ENCODE measurements around the gene EXD1. TPM values are rescaled to one million over a fixed set of nuclear protein-coding genes. Genes with fewer than 3 reads are reported as not detected.

Gene EXD1
- total RNA-seq, 4 donors from 2014 or later: not detected

DNA sequence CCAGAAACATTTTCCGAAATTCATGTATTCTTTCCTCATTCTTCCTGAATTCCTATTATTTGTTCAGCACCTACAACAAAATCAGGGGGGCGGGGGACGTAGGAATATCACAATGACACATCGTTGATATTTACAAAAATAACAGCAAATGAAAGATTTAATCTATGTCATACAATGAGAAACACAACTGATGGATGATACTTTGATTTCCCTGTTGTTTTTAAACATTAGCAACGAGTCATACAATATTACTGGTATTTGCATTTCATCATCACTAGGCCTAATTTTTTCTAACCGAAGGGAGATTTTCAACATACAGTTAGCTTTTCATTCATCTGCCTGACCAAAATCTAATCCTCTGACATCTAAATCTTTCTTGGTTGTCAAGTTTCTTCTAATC, 69.2 kb downstream of the EXD1 start:
- 57 to 62% methylated on average over 5 to 6 of the region's 6 CpGs for WGBS, 2 donors (ENCODE audit: low coverage in 1 of 2)
- Histone ChIP-seq H3K4me3 (no peak overlapping the region), H3K27me3 (peaks cover 5% of the 10 kb centered on the region), H3K27ac (no peak overlapping the region), H3K9me3 (no peaks in the 10 kb centered on the region), H3K36me3 (no peaks in the 10 kb centered on the region), H3K4me1 (no peaks in the 10 kb centered on the region)
- TF ChIP-seq POLR2AphosphoS5 (IDR thresholded peaks at IDR 0.05): no peak
- no peak for TF ChIP-seq POLR2A (IDR thresholded peaks at IDR 0.05)
- no peak for TF ChIP-seq EP300 (IDR thresholded peaks at IDR 0.05)
- no peak for TF ChIP-seq CTCF (IDR thresholded peaks at IDR 0.05)
- no peak for ATAC-seq

GRCh38 chr15:41160639-41161315, 69.8 kb downstream of the EXD1 start:
- Histone ChIP-seq H3K36me3 (no peaks in the 10 kb centered on the region), H3K4me3 (no peak overlapping the region), H3K27me3 (peaks cover 5% of the 10 kb centered on the region), H3K9me3 (no peaks in the 10 kb centered on the region), H3K27ac (no peak overlapping the region), H3K4me1 (no peaks in the 10 kb centered on the region)
- 75 to 84% methylated on average over 8 to 15 of the region's 15 CpGs for WGBS, 2 donors (ENCODE audit: low coverage in 1 of 2)
- no peak for ATAC-seq
- TF ChIP-seq POLR2AphosphoS5 (IDR thresholded peaks at IDR 0.05): no peak
- no peak for TF ChIP-seq EP300 (IDR thresholded peaks at IDR 0.05)
- TF ChIP-seq POLR2A (IDR thresholded peaks at IDR 0.05): no peak
- TF ChIP-seq CTCF (IDR thresholded peaks at IDR 0.05): no peak

GRCh38 chr15:41154412-41154811, 76.1 kb downstream of the EXD1 start:
- WGBS, 2 donors (ENCODE audit: low coverage in 1 of 2): 64 to 71% methylated on average over 2 of the region's 2 CpGs
- no peaks in the 10 kb centered on the region for H3K36me3 ChIP-seq
- no peak for TF ChIP-seq EP300 (IDR thresholded peaks at IDR 0.05)
- no peak for TF ChIP-seq CTCF (IDR thresholded peaks at IDR 0.05)
- TF ChIP-seq POLR2AphosphoS5 (IDR thresholded peaks at IDR 0.05): no peak
- no peak for TF ChIP-seq POLR2A (IDR thresholded peaks at IDR 0.05)
- H3K4me1 ChIP-seq: no peaks in the 10 kb centered on the region
- no peak overlapping the region for H3K27ac ChIP-seq
- ATAC-seq: no peak
- no peaks in the 10 kb centered on the region for H3K9me3 ChIP-seq
- no peak overlapping the region for H3K4me3 ChIP-seq
- H3K27me3 ChIP-seq: peaks cover 4% of the 10 kb centered on the region

GRCh38 chr15:41153733-41154132, 76.8 kb downstream of the EXD1 start:
- H3K27me3 ChIP-seq: peaks cover 4% of the 10 kb centered on the region
- ATAC-seq: no peak
- WGBS, 2 donors (ENCODE audit: low coverage in 1 of 2): 95% methylated on average over 5 of the region's 5 CpGs; no CpG with 5 or more reads in 1 of the 2 donors
- TF ChIP-seq POLR2A (IDR thresholded peaks at IDR 0.05): no peak
- TF ChIP-seq EP300 (IDR thresholded peaks at IDR 0.05): no peak
- no peak for TF ChIP-seq POLR2AphosphoS5 (IDR thresholded peaks at IDR 0.05)
- TF ChIP-seq CTCF (IDR thresholded peaks at IDR 0.05): no peak
- no peaks in the 10 kb centered on the region for H3K4me1 ChIP-seq
- no peaks in the 10 kb centered on the region for H3K36me3 ChIP-seq
- no peak overlapping the region for H3K4me3 ChIP-seq
- H3K27ac ChIP-seq: no peak overlapping the region
- H3K9me3 ChIP-seq: no peaks in the 10 kb centered on the region

DNA sequence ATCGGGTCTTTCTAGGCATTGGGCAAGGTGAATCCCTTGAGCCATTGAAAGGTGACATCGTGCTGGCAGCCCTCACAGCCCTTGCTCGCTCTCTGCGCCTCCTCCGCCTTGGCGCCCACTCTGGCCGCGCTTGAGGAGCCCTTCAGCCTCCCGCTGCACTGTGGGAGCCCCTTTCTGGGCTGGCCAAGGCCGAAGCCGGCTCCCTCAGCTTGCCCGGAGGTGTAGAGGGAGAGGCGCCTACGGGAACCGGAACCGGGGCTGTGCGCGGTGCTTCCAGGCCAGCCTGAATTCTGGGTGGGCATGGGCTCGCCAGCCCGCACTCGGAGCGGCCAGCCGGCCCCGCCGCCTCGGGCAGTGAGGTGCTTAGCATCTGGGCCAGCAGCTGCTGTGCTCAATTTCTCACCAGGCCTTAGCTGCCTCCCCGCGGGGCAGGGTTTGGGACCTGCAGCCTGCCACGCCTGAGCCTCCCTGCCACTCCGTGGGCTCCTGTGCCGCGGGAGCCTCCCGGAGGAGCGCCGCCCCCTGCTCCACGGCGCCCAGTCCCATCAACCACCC, 79.0 kb downstream of the EXD1 start:
- no peaks in the 10 kb centered on the region for H3K9me3 ChIP-seq
- H3K4me1 ChIP-seq: no peaks in the 10 kb centered on the region
- H3K4me3 ChIP-seq: no peak overlapping the region
- ATAC-seq: no peak
- TF ChIP-seq POLR2A (IDR thresholded peaks at IDR 0.05) (no peak), CTCF (IDR thresholded peaks at IDR 0.05) (no peak)
- peaks cover 4% of the 10 kb centered on the region for H3K27me3 ChIP-seq
- 90 to 93% methylated on average over 2 of the region's 37 CpGs for WGBS, 2 donors (ENCODE audit: low coverage in 1 of 2)
- no peak overlapping the region for H3K27ac ChIP-seq
- no peaks in the 10 kb centered on the region for H3K36me3 ChIP-seq
